ENCODE measurements around the gene ZNF853. TPM values are rescaled to one million over a fixed set of nuclear protein-coding genes. Genes with fewer than 3 reads are reported as not detected.

The ZNF853 gene
- total and polyA plus RNA-seq, 2 donors (not counting 3 experiments of a cell fraction or from before 2014, with no cell fraction given) = 0.47 to 0.58 TPM

GRCh38 chr7:6648815-6649104 lies 33.4 kb downstream of the ZNF853 start:
- BruUV-seq (replicated peaks) = no TSS peak
- H2AFZ ChIP-seq (ENCODE audit: low read depth, low read length) = no peak overlapping the region
- no peaks in the 10 kb centered on the region for H3K9me1 ChIP-seq (replicated peaks; ENCODE audit: control insufficient read depth, extremely low read depth, insufficient read depth, low read length)
- H3K27me3 ChIP-seq (ENCODE audit: control insufficient read depth in 2 of 2, insufficient read depth in 2 of 2, low read length in 2 of 2) = no peaks in the 10 kb centered on the region
- no peaks in the 10 kb centered on the region for H3K79me2 ChIP-seq (ENCODE audit: control insufficient read depth, insufficient read depth, low read length)
- no peaks in the 10 kb centered on the region for H4K20me1 ChIP-seq (replicated peaks; ENCODE audit: control insufficient read depth, extremely low read depth, insufficient read depth, low read length)
- no peak overlapping the region for H3K4me2 ChIP-seq (ENCODE audit: insufficient read depth, low read length)
- no peaks in the 10 kb centered on the region for H3K9me3 ChIP-seq (replicated peaks; ENCODE audit: control insufficient read depth, insufficient read depth, low read length)
- ChIA-PET POLR2A (no interaction called here), CTCF (no interaction called here)
- H3K9ac ChIP-seq (replicated peaks; ENCODE audit: extremely low read depth, insufficient read depth, low read length) = no peak overlapping the region
- H3K27ac ChIP-seq (ENCODE audit: insufficient read depth, low read depth, low read length) = no peak overlapping the region
- TF ChIP-seq JUN (IDR thresholded peaks at IDR 0.05; ENCODE audit: borderline replicate concordance, insufficient read depth, insufficient read length, low read depth) = no peak
- TF ChIP-seq EZH2 (IDR thresholded peaks at IDR 0.05; ENCODE audit: borderline replicate concordance, low read depth, low read length, severe bottlenecking) = no peak
- no peak for TF ChIP-seq MYC (IDR thresholded peaks at IDR 0.05; ENCODE audit: low read depth, low read length)
- no peak for TF ChIP-seq GATA2 (IDR thresholded peaks at IDR 0.05; ENCODE audit: insufficient read depth, insufficient read length, low read depth, low read length)
- TF ChIP-seq POLR2A (IDR thresholded peaks at IDR 0.05; ENCODE audit: low read depth, low read length) = no peak
- TF ChIP-seq FOS (IDR thresholded peaks at IDR 0.05; ENCODE audit: borderline replicate concordance, insufficient read depth, low read length) = no peak
- no peak for TF ChIP-seq POLR2AphosphoS5 (IDR thresholded peaks at IDR 0.05; ENCODE audit: insufficient read depth, low read depth, low read length)
- no peak for TF ChIP-seq MAX (IDR thresholded peaks at IDR 0.05; ENCODE audit: insufficient read depth, insufficient read length)
- TF ChIP-seq CTCF (IDR thresholded peaks at IDR 0.05; ENCODE audit: extremely low read depth in 1 of 2, insufficient read depth in 1 of 2, low read depth in 1 of 2, low read length in 2 of 2) = no peak
- FAIRE-seq (no peak), DNase-seq (ENCODE audit: low read depth, low spot score) (no peak)
- H3K4me1 ChIP-seq (ENCODE audit: control insufficient read depth, extremely low read depth, insufficient read depth, low read length) = no peaks in the 10 kb centered on the region
- peaks cover 6 to 31% of the 10 kb centered on the region in 2 experiments for H3K36me3 ChIP-seq (ENCODE audit: control insufficient read depth in 2 of 2, extremely low read depth in 1 of 2, insufficient read depth in 2 of 2, low read length in 2 of 2)
- intact Hi-C loops (cut with micrococcal nuclease) (no loop called here), dilution Hi-C loops (cut with MboI; ENCODE audit: extremely low pct_ligation_motif_present, low sequenced_read_pairs) (no loop called here)
- H3K4me3 ChIP-seq (replicated peaks in 1 of 3; ENCODE audit: insufficient read depth in 1 of 3, low read depth in 1 of 3, low read length in 3 of 3) = no peak overlapping the region
